Activated CD4-positive, alpha-beta T cell treated with anti-CD3 and anti-CD28 coated beads for 4 hours (primary cell): ENCODE results near the gene PLAAT4.

Experiments used
- DNase-seq, 2 donors: peaks; one replicate each; pipeline ENCODE4 v3.0.0-alpha.2; 2020

Gene PLAAT4

GRCh38 chr11:63536669-63537292, at the start of gene PLAAT4:
Gene PLAAT4 (plus strand): TSS chr11:63536808. CDS start chr11:63536869, 61 bp downstream.
- no peak for DNase-seq

- no peak for DNase-seq
Observed at GRCh38 chr11:63488789-63489188, 47.8 kb upstream of the PLAAT4 start.

GRCh38 chr11:63489879-63490278, 46.7 kb upstream of the PLAAT4 start:
- DNase-seq = no peak

GRCh38 chr11:63490551-63491239, 45.9 kb upstream of the PLAAT4 start, which contains the start of gene PLAAT5:
Gene PLAAT5 (minus strand): TSS chr11:63491167. CDS start chr11:63491034, 133 bp downstream.
- peak in 1 of 2 donors; percentile 9 for DNase-seq

DNA sequence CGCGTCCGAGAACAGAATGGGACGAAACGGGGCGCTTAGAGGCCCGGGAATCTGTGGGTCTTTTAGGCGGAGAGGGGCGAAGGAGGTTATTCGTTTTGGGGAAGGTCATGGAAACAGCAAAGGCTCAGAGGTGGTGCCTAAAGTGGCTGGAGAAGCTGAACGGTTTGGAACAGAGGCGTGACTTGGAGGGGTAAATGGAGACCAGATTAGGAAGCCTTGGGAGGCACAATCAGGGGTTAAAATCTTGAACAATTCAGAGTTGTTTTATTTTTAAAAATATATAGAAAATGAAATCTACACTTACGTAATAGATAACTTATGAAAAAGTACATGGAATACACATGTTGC, 45.4 kb upstream of the PLAAT4 start:
- no peak for DNase-seq

GRCh38 chr11:63491636-63492372, 44.8 kb upstream of the PLAAT4 start:
- DNase-seq = no peak

- DNase-seq = no peak
Observed at GRCh38 chr11:63492441-63492840, 44.2 kb upstream of the PLAAT4 start.

- DNase-seq = no peak
Observed at GRCh38 chr11:63493127-63493526, 43.5 kb upstream of the PLAAT4 start.

GRCh38 chr11:63494975-63495374, 41.6 kb upstream of the PLAAT4 start:
- no peak for DNase-seq

DNA sequence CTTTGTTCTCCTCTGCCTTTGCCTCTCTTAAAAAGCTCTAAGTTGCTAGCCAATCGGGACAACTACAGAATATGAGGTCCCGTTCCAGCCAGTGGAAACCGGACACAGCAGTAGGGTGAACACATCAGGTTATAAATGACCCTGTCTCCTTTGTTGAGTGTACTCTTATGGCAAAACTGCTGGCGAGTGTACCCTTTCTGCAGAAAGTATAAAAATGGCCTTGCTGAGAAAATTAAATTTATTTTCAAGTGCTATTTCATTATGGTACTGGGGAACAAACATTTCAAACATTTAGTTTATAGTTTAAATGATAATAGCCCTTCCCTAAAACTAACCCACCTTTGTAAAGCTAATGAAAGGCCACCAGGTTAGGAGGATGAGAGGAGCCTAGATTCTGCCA, 36.7 kb upstream of the PLAAT4 start:
- no peak for DNase-seq

GRCh38 chr11:63501236-63501635, 35.4 kb upstream of the PLAAT4 start:
- DNase-seq = no peak

DNA sequence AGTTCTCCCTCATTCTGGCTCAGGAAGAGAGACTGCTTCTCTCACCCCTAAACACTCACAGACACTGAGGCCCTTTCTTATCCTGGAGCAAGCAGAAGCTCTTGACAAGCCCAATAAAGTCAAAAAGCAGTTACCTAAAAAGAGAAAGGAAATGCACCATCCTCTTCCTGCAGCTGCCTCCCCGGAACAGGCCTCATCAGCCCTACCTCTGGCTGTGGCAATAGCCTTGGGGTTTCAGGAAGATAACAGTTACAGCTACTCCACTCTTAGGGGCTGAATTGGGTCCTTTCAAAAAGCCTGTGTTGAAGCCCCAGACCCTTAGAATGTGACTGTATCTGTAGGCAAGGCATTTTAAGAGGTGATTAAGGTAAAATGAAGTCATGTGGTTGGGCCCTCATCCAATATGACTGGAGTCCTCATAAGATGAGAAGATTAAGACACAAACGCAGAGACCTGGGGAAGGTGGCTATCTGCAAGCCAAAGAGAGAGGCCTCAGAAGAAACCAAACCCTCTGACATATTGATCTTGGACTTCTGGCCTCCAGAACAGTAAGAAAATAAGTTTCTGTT, 34.3 kb upstream of the PLAAT4 start:
- no peak for DNase-seq

GRCh38 chr11:63503492-63503891, 33.1 kb upstream of the PLAAT4 start:
- DNase-seq = no peak

DNA sequence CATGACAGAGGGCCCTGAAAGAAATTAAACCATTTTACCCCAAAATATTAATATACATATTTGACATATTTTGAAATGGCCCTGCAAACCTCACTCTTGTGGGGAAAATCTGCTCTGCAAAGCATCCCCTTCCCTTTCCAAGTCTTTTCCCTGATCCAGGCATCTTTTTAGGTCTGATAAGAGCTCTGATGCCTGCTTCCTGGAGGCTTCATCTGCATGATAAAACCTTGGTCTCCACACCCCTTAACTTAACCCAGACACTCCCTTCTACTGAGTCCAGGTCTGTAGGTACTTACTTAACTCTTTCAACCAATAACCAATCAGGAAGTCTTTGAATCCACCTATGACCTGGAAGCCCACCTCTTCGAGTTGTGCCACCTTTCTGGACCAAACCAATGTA, 32.6 kb upstream of the PLAAT4 start:
- DNase-seq = no peak

- no peak for DNase-seq
Observed at GRCh38 chr11:63504933-63505586, 31.5 kb upstream of the PLAAT4 start.

GRCh38 chr11:63505857-63506528, 30.6 kb upstream of the PLAAT4 start, which contains the start of gene LGALS12:
Gene LGALS12 (plus strand): TSS chr11:63506084. CDS start chr11:63506459, 375 bp downstream.
- no peak for DNase-seq

DNA sequence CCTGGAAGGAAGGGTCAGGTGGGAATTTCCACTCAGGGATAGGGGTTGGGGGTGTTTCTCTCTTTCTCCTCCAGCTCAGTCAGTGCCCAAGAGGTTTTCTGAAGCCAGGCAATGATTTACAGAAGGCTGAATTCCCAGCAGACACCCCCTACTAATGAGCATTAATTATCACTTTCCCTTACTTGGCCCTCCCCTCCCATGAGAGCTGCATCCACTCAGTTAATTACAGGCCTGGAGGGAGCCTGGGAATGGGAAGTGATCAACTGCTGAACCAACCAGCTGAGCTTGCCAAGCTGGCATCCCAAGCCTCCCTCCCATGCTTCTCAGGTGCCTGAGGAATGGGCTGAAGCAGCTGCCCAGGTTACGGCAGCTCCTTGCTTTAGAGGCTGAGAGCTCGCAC, 29.7 kb upstream of the PLAAT4 start:
- no peak for DNase-seq

- DNase-seq = no peak
Observed at GRCh38 chr11:63507511-63507910, 29.1 kb upstream of the PLAAT4 start.

- DNase-seq = no peak
Observed at GRCh38 chr11:63508009-63508408, 28.6 kb upstream of the PLAAT4 start.

DNA sequence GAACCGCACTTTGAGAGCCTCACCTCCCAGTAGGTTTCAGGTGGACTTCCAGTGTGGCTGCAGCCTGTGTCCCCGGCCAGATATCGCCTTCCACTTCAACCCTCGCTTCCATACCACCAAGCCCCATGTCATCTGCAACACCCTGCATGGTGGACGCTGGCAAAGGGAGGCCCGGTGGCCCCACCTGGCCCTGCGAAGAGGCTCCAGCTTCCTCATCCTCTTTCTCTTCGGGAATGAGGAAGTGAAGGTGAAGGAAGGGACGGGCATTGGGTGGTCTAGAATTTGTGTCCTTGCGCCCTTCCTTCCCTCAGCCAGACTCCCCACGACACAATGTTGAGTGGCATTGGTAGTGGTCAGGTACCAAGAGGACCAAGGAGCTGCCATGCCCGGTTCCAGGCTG, 27.9 kb upstream of the PLAAT4 start:
- DNase-seq = no peak

DNA sequence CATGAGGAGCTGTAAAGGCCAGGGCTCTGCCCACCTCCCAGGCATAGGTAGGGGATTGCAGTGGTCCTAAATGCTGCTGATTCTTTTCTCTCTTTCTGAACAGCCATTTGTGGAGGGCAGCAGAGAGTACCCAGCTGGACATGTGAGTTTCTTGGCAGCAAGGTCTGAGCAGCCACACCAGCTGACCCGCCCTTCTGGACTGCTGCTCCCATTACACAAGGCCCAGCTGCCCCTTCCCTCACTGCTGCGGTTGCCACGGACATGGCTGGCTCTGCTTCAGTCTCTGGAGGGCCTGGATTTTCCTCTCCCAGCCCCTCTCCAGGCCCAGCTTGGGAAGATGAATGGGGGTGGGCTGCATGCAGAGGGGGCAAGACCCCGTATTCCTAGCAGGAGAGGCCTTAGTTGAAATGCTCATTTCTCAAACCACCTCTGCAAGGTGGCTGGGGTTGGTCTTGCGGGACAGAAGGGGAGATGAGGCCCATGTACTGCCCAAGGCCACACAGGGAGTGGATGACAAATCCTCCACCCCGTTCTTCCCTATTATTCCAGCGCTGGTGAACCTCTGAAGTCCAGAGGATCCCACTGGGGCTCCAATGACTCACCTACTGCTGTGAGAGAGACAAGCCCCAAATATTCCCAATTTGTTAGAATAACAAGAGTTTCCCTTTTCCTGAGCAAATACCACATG, 26.1 kb upstream of the PLAAT4 start:
- no peak for DNase-seq
